Measurements from ENCODE around the gene PSMC5. TPM values are rescaled to one million over a fixed set of nuclear protein-coding genes. Genes with fewer than 3 reads are reported as not detected.
A peak's percentile ranks its signal among the peaks of the same experiment; 100 is the strongest.
"Not testable (repeated sequence)": the region's sequence is repeated elsewhere in the genome, so short reads cannot be mapped to it uniquely, and the experiment has no call there.

Gene PSMC5
- polyA plus RNA-seq, 1 donor from 2014 or later: 69.5 TPM

DNA sequence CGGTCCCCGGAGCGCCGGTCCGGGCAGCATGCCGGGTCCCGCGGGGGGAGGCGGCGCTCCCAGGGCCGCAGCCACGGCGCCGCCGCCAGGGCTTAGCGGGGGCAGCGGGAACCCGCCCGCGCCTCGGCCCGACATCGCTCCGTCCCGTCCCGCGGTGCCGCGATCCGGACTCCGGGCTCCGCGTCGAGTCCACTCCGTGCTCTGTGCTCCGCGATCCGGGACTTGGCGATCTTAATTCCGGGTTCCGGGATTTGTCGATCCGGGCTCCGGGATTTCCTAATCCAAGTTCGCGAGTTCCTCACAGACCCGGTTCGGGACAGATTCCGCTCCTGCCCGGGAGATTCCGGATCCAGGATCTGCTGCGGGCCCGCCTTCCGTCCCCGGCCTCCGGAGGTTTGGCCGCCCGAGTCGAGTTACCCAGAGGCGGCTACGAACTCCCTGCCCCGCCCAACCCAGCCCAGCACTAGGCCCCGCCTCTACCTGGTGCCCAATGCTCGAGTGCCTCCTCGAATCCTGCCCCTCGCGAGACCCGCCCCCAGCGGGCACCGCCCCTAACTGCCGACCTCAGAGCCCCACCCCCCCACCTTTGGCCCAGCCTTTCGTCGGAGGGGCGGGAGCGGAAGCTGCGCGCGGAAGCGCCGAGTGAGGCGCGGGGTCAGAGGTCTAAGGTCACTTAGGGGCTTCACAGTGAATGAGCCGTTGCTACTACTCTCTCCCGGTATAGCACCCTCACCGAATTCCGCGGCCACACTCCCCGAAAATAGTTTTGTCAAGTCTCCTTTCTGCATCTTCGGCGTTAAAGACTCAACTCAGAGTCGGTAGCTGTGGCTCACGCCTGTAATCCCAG is 15.5 kb downstream of the PSMC5 start, which contains the start of gene SMARCD2:
TSS of gene SMARCD2 (minus strand) at position 146 of the 847 bp plus-strand sequence. CDS start at position 135, 11 bp downstream.
- peak; percentile 34 for TF ChIP-seq SMC3 (conservative IDR thresholded peaks at IDR 0.05; ENCODE audit: poor library complexity)
- TF ChIP-seq EZH2 (IDR thresholded peaks at IDR 0.05; ENCODE audit: borderline replicate concordance, insufficient read depth, low read length, poor library complexity, severe bottlenecking): no peak
- TF ChIP-seq RAD21 (conservative IDR thresholded peaks at IDR 0.05): no peak
- TF ChIP-seq POLR2AphosphoS5 (IDR thresholded peaks at IDR 0.05): peak; percentile 67
- TF ChIP-seq TAF1 (IDR thresholded peaks at IDR 0.05; ENCODE audit: low read depth): peak; percentile 61
- peak; percentile 75 for TF ChIP-seq EP300 (conservative IDR thresholded peaks at IDR 0.05; ENCODE audit: poor library complexity, severe bottlenecking)
- TF ChIP-seq, protein P1, sequence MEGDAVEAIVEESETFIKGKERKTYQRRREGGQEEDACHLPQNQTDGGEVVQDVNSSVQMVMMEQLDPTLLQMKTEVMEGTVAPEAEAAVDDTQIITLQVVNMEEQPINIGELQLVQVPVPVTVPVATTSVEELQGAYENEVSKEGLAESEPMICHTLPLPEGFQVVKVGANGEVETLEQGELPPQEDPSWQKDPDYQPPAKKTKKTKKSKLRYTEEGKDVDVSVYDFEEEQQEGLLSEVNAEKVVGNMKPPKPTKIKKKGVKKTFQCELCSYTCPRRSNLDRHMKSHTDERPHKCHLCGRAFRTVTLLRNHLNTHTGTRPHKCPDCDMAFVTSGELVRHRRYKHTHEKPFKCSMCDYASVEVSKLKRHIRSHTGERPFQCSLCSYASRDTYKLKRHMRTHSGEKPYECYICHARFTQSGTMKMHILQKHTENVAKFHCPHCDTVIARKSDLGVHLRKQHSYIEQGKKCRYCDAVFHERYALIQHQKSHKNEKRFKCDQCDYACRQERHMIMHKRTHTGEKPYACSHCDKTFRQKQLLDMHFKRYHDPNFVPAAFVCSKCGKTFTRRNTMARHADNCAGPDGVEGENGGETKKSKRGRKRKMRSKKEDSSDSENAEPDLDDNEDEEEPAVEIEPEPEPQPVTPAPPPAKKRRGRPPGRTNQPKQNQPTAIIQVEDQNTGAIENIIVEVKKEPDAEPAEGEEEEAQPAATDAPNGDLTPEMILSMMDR (IDR thresholded peaks at IDR 0.05; ENCODE audit: poor library complexity, severe bottlenecking): peak; percentile 14
- TF ChIP-seq MXI1 (conservative IDR thresholded peaks at IDR 0.05; ENCODE audit: poor library complexity, severe bottlenecking): peak; percentile 58
- TF ChIP-seq, protein P2, sequence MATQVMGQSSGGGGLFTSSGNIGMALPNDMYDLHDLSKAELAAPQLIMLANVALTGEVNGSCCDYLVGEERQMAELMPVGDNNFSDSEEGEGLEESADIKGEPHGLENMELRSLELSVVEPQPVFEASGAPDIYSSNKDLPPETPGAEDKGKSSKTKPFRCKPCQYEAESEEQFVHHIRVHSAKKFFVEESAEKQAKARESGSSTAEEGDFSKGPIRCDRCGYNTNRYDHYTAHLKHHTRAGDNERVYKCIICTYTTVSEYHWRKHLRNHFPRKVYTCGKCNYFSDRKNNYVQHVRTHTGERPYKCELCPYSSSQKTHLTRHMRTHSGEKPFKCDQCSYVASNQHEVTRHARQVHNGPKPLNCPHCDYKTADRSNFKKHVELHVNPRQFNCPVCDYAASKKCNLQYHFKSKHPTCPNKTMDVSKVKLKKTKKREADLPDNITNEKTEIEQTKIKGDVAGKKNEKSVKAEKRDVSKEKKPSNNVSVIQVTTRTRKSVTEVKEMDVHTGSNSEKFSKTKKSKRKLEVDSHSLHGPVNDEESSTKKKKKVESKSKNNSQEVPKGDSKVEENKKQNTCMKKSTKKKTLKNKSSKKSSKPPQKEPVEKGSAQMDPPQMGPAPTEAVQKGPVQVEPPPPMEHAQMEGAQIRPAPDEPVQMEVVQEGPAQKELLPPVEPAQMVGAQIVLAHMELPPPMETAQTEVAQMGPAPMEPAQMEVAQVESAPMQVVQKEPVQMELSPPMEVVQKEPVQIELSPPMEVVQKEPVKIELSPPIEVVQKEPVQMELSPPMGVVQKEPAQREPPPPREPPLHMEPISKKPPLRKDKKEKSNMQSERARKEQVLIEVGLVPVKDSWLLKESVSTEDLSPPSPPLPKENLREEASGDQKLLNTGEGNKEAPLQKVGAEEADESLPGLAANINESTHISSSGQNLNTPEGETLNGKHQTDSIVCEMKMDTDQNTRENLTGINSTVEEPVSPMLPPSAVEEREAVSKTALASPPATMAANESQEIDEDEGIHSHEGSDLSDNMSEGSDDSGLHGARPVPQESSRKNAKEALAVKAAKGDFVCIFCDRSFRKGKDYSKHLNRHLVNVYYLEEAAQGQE (IDR thresholded peaks at IDR 0.05; ENCODE audit: borderline replicate concordance): peak; percentile 26

GRCh38 chr17:63843387-63843888 is 16.2 kb downstream of the PSMC5 start:
- H3K27me3 ChIP-seq (ENCODE audit: insufficient read depth, low read depth, low read length); H3K27ac ChIP-seq (ENCODE audit: low read length); H4K20me1 ChIP-seq (ENCODE audit: insufficient read depth); H3F3A ChIP-seq (ENCODE audit: insufficient read depth, low read length, poor library complexity, severe bottlenecking); H3K4me2 ChIP-seq (ENCODE audit: low read length); H3K9me3 ChIP-seq (ENCODE audit: low read length); H3K9me2 ChIP-seq (ENCODE audit: insufficient read depth, low read length); H3K36me3 ChIP-seq (ENCODE audit: insufficient read depth, low read length): not testable (repeated sequence)
- Histone ChIP-seq H3K4me3 (ENCODE audit: low read length) (peak overlapping the region; percentile 92), H3K9ac (ENCODE audit: low read length) (peak overlapping the region; percentile 74), H3K79me2 (replicated peaks; ENCODE audit: insufficient read depth, low read length) (peaks cover 15% of the 10 kb centered on the region), H2AFZ (ENCODE audit: low read depth, low read length) (peak overlapping the region; percentile 44)

More for the DNA sequence above, 15.5 kb downstream of the PSMC5 start, which contains the start of gene SMARCD2:
- Histone ChIP-seq H3K4me2 (ENCODE audit: low read length) (peak within 1 kb of the TSS; percentile 83), H3F3A (ENCODE audit: insufficient read depth, low read length, poor library complexity, severe bottlenecking) (no peaks in the 10 kb centered on the region), H3K36me3 (ENCODE audit: insufficient read depth, low read length) (no peaks in the 10 kb centered on the region), H4K20me1 (ENCODE audit: insufficient read depth) (no peaks in the 10 kb centered on the region), H3K4me3 (ENCODE audit: low read length) (peak within 1 kb of the TSS; percentile 92), H3K9me3 (ENCODE audit: low read length) (no peaks in the 10 kb centered on the region), H3K27me3 (ENCODE audit: insufficient read depth, low read depth, low read length) (no peaks in the 10 kb centered on the region), H3K27ac (ENCODE audit: low read length) (peak within 1 kb of the TSS; percentile 44), H3K9me2 (ENCODE audit: insufficient read depth, low read length) (no peaks in the 10 kb centered on the region), H3K9ac (ENCODE audit: low read length) (peak within 1 kb of the TSS; percentile 74), H3K79me2 (replicated peaks; ENCODE audit: insufficient read depth, low read length) (peaks cover 15% of the 10 kb centered on the region), H2AFZ (ENCODE audit: low read depth, low read length) (peak within 1 kb of the TSS; percentile 44)
